NCI-H1930 (cell line): ENCODE measurements around the gene ATXN2.
"Not testable (repeated sequence)": the region's sequence is repeated elsewhere in the genome, so short reads cannot be mapped to it uniquely, and the experiment has no call there.

ENCODE experiments used
- DNase-seq, 2 experiments: peaks; one replicate each; lab custom pipeline; 2025; lab: John Stamatoyannopoulos, UW

The ATXN2 gene

GRCh38 chr12:111599453-111600204 is 514 bp upstream of the ATXN2 start:
- peak; percentile 88 to 95 for DNase-seq

GRCh38 chr12:111597831-111598636 is 1.1 kb downstream of the ATXN2 start:
- DNase-seq: peak in 1 of 2 experiments; percentile 30

GRCh38 chr12:111596985-111597830 is 1.9 kb downstream of the ATXN2 start:
- DNase-seq: peak in 1 of 2 experiments; percentile 21

DNA sequence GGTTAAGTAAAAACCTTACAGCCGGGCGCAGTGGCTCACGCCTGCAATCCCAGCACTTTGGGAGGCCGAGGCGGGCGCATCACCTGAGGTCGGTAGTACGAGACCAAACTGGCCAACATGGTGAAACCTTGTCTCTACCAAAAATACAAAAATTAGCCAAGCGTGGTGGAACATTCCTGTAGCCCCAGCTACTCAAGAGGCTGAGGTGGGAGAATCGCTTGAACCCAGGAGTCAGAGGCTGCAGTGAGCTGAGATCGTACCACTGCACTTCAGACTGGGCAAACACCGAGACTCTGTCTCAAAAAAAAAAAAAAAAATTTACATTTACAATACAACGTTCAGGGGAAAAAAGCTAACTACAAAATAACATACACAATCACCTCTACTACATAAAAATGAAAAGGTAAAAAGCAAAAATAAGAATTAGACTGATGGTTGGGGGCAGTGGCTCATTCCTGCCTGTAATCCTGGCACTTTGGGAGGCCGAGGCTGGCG is 3.7 kb downstream of the ATXN2 start:
- DNase-seq: not testable (repeated sequence)

GRCh38 chr12:111591399-111592010 is 7.6 kb downstream of the ATXN2 start:
- DNase-seq: not testable (repeated sequence)

DNA sequence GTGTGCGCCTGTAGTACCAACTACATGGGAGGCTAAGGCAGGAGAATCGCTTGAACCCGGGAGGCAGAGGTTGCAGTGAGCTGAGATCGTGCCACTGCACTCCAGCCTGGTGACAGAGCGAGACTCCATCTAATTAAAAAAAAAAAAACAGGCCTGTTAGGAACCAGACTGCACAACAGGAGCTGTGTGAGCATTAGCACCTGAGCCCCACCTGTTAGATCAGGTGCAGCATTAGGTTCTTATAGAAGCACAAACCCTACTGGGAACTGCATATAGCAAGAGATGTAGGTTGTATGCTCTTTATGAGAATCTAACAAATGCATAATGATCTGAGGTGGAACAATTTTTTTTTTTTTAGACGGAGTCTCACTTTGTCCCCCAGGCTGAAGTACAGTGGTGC is 8.6 kb downstream of the ATXN2 start:
- DNase-seq: no peak

- DNase-seq: no peak
These were observed 9.5 kb downstream of the ATXN2 start for GRCh38 chr12:111589601-111590000.

DNA sequence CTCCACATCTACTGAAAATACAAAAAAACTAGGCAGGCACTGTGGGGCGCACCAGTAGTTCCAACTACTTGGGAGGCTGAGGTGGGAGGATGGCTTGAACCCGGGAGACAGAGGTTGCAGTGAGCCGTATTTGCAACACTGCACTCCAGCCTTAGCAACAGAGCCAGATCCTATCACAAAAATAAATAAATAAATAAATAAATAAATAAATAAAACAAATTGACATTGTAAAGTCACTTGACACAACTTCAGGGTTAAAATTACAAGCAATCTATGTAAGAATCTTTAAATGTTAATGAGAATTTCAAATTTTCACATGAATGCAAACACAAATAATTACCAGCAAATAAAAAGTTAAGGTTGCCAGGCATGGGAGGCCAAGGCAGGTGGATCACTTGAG is 11.1 kb downstream of the ATXN2 start:
- no peak for DNase-seq

DNA sequence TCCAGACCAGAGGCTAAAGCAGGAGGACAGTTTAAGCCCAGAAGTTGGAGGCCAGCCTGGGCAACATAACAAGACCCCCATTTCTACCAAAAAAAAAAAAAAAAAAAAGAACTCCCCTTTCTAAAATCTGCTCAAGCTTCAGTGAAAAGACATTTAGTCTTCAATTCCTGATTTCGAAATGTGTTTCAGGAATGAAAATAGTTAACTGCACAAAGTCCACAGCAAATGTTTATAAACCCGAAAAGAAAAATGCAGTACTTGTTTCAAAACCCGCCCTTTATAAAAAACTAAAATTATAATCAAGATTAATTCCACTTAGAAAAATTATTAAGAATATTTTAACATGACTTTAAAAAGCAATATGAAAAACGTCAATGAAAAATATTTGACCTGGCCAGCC is 12.1 kb downstream of the ATXN2 start:
- DNase-seq: no peak

DNA sequence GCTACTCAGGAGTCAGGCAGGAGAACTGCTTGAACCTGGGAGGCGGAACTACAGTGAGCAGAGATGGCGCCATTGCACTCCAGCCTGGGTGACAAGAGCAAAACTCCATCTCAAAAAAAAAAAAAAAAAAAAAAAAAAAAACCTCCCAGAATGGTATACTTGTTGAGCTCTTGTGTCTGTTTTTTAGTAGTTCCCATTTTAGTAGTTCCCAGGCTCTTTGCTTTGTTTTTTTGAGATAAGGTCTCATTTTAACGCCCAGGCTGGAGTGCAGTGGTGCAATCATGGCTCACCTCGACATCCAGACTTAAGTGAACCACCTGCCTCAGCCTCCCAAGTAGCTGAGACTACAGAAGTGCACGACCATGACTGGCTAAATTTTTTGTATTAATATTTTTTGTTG is 13.4 kb downstream of the ATXN2 start:
- DNase-seq: no peak

DNA sequence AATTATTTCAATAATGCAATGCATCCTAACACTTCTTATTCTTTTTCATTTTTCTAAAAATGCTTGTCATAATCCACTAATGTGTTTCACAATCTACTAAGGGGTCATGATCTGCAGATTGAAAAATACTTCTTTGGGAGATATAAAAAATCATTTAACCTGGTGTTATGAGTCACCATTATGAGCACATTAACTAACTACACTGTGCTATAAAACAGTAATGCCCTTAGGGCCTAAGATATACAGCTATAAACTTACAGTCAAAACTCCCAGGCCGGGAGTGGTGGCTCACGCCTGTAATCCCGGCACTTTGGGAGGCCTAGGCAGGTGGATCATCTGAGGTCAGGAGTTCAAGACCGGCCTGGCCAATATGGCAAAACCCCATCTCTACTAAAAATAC is 14.2 kb downstream of the ATXN2 start:
- DNase-seq: no peak

GRCh38 chr12:111583506-111583905 is 15.6 kb downstream of the ATXN2 start:
- not testable (repeated sequence) for DNase-seq

DNA sequence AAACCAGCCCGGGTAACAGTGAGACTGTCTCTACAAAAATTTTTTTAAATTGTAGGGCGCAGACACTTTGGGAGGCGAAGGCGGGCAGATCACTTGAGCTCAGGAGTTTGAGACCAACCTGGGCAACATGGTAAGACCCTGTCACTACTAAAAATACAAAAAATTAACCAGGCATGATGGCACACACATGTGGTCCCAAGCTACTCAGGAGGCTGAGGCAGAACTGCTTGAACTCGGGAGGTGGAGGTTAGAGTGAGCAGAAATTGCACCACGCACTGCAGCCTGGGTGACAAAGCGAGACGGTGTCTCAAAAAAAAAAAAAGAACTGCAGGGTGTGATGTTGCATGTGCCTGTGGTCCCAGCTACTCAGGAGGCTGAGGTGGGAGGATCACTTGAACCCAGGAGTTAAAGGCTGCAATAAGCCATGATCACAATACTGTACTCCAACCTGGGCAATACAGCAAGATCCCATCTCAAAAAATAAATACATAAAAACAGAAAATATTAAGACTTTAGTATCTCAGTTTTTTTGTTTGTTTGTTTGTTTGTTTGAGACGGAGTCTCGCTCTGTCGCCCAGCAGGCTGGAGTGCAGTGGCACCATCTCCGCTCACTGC is 16.9 kb downstream of the ATXN2 start:
- DNase-seq: no peak

DNA sequence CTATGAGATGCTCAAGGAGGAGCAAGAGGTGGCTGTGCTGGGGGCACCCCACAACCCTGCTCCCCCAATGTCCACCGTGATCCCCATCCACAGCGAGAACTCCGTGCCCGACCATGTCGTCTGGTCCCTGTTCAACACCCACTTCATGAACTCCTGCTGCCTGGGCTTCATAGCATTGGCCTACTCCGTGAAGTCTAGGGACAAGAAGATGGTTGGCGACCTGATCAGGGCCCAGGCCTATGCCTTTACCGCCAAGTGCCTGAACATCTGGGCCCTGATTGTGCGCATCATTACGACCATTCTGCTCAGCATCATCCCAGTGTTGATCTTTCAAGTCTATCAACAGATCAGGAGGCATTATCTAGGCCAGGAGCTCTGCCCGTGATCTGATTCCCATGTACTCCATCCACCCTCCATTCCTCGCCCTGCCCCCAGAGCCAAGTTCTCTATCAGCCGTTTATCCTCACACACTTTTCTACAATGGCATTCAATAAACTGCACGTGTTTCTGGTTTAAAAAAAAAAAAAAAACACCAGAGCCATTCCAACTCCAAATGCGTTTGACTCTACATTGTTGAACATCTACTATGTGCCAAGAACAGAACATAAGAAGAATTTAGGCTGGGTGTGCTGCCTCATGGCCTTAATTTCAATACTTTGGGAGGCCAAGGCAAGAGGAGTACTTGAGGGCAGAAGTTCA is 17.5 kb downstream of the ATXN2 start:
- no peak for DNase-seq

DNA sequence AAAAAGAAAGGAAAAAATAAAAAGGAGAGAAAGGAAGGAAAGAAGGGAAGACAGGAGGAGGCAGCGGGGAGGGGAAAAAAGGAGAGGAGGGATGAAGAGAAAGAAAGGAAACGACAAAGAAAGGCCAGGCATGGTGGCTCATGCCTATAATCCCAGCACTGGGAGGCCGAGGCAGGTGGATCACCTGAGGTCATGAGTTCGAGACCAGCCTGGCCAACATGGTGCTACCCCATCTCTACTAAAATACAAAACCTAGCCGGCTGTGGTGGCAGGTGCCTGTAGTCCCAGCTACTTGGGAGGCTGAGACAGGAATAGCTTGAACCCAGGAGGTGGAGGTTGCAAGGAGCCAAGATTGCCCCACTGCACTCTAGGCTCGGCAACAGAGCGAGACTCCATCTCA is 18.4 kb downstream of the ATXN2 start:
- DNase-seq: no peak

DNA sequence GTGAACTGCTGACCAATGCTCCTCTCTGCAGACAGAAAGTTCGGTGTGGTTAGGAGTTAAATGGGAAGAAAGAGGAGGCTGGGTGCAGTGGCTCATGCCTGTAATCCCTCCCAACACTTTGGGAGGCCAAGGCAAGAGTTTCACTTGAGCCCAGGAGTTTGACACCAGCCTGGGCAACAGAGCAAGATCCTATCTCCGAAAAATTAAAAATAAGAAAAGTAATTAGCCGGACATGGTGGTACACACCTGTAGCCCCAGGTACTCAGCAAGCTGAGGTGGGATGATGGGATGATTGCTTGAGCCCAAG is 19.0 kb downstream of the ATXN2 start:
- no peak for DNase-seq

- no peak for DNase-seq
These were observed 20.2 kb downstream of the ATXN2 start for GRCh38 chr12:111578971-111579340.

DNA sequence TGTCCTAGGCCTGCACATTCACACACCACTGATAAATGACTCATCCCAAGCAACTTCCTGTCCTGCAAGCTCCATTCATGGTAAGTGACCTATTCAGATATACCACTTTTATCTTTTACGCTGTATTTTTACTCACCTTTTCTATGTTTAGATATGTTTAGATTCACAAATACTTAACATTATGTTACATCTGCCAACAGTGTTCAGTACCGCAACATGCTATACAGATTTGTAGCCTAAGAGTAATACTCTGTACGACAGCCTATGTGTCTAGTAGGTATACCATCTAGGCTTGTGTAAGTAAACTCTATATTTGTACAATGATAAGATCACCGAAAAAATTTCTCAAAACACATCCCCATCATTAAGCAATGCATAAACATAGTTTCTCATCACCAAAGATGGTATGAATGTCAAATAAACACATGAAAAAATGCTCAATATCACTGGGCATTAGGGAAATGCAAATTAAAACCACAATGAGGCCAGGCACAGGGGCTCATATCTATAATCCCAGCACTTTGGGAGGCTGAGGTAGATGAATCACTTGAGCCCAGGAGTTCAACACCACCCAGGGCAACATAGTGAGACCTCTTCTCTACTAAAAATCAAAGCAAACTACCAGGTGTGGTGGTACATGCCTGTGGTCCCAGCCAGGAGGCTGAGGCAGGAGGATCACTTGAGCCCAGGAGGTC is 20.7 kb downstream of the ATXN2 start:
- no peak for DNase-seq

DNA sequence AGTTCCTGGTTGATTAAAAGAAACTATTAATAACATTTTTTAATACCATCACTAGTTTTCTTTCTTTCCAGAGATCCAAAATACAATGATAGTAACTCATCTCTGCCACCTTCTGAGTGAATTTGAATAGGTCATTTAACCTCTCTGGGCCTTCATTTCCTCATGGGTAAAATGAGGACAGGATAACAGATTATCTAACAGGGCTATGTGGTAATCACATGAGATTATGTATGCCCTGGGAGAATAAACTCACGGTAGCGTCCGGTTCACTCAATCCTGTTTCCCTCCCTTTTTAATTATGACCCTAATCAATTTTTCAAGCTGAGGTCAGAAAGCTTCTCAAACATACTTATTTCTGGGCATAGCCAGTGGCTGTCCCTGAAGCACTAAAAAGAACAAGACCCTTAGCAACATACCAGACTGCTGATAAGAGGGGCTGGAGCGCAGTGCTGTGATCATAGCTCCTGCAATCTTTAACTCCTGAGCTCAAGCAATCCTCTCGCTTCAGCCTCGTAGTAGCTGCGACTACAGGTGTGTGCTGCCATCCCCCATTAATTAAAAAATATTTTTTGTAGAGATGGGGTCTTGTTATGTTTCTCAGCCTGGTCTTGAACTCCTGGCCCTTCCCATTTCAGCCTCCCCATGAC is 24.2 kb downstream of the ATXN2 start:
- DNase-seq: no peak

GRCh38 chr12:111573476-111573875 is 25.6 kb downstream of the ATXN2 start:
- no peak for DNase-seq
